Subcutaneous adipose tissue (tissue), 4 donors: ENCODE results near the gene LDLRAD3. TPM values are rescaled to one million over a fixed set of nuclear protein-coding genes. Genes with fewer than 3 reads are reported as not detected.

Source experiments
- CTCF ChIP-seq: fragments of 450-650 bp; IDR thresholded peaks from one replicate; pipeline ENCODE4 v1.5.1; 2016; ENCODE audit warnings: low read depth, mild to moderate bottlenecking, control low read depth, antibody characterized with exemption, moderate library complexity
- total RNA-seq, 4 donors: library from RNA; depleted of rRNA; stranded (reverse); fragments of >200 nt; gene quantifications; one replicate each; pipeline ENCODE4 v1.1.0, GENCODE V29; 2016

The LDLRAD3 gene
- total RNA-seq, 4 donors from 2014 or later: 22.8 to 39.6 (median 29.4) TPM

DNA sequence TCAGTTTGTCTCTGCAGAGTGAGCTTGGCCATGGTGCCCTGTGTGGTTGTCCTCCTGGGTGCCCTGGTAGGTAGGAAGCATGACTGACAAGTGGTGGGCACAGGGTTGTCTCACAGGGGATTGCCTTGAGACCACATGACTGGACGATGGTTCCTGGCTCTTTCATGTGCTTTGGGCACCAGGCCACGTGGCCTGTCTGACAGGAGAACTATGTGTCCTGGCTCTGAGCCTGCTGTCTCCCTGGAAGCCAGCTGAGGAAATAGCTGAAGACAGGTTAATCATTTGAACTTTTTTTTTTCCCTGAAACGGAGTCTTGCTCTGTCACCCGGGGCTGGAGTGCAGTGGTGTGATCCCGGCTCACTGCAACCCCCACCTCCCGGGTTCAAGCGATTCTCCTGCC, 93.2 kb downstream of the LDLRAD3 start:
- TF ChIP-seq CTCF: no peak

DNA sequence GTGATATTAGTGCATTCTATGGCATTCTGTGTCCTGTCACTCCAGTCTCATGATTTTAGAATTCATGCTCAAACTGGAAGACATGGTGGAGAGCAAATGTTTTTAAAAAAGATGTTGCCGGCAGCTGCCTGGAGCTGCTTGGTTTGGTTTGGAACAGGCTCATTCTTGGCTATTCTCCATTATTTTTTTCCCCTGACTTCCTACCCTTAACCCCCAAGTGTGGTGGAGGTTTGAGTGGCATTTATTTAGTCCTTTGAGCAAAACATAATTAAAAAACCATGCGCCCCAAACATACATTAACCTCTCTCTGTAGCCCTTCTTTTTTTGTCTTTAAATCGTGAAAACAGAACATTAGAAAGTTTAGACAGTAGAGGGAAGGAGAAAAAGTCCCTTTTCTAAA, 94.7 kb downstream of the LDLRAD3 start:
- no peak for TF ChIP-seq CTCF

DNA sequence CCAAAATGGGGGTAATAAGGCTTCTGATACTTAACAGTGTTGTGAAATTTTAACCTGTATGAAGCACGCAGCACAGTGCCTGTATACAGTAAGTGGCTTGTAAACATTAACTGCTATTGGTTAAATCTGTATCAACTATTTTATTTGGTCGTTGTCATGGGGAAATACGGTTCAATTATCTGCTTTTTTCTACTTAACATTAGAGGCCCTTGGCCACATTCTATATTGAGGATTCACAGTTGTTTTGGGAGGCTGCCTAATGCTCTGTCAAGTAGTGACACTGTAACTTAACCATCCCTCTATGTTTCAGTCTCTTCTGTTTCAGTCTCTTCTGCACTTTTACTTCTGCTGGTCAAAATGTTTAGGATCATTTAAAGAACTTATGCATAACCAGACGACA, 95.6 kb downstream of the LDLRAD3 start:
- no peak for TF ChIP-seq CTCF

DNA sequence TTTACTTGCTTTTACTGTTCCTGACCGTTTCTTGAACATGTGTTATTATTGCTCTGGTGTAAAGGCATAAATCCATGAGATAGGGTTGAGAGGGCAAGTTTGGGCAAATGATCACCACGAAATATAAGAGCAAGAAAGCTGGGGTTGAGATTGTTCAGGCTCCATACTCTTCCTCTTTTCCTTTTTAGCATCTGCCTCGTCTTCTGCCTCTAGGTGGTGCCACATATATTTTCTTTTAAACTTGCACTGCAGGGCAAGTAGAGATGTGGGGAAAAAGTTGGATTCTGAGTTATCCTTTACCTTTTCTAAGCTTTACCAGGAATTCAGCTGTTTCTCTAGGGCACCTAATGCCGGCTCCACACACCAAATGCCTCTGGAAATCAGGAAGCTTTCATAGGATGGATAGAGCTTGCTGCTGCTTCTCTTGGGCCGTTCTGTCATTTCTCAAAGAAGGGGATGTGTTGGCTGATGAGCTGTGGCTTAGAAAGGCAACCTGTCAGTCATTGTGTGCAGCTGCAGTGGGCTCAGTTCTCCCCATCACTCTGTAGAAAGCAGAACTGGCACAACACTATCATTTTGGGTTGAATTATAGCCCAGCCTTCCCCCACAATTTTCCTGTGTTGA, 98.2 kb downstream of the LDLRAD3 start:
- TF ChIP-seq CTCF: no peak

DNA sequence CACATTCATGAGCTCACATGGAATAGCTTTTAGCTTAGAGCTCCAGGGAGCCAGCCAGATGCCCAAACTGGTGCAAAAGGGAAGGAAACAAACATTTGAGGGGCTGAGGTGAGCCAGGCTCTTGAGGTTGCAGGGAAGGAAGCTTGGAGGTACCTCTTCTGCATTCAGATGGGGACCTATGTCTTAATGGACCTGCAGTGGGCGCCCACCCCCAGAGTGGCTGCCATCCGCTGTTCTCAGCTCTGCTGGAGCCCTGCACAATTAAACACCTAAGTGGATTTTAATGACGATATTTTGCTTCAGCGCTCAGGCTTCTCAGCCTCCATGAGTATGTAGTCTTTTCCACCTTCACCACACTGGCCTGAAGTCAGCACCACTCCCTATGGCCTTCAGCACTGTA, 100.8 kb downstream of the LDLRAD3 start:
- TF ChIP-seq CTCF: no peak

GRCh38 chr11:36046932-36047331, 103.1 kb downstream of the LDLRAD3 start:
- TF ChIP-seq CTCF: no peak

DNA sequence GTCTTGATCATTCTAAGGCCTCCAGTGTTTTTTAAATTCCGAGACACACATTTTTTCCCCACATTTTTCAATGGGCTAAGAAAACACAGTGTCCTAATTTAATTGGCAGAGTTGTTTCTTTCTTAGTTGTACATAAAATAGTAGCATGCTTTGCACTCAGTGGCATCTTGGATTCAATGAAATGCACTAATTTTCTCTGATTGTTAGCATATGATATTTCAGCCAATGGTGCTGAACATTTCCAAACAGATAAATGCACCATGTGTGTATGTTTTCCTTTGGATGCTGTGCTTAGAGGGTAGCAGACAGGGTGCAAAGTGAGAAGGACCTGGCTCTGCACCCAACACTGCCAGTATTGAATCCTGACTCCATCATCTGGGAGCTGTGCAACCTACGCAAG, 103.5 kb downstream of the LDLRAD3 start:
- TF ChIP-seq CTCF: no peak
